HG02798 (cell line): Measurements from ENCODE around the gene BLNK.

ENCODE experiments used
- ATAC-seq: cut with Tn5 transposase; IDR thresholded peaks from one replicate; pipeline ENCODE4 v1.9.1; 2021; ENCODE audit warnings: mild to moderate bottlenecking; ENCODE audit not compliant: unreplicated experiment, poor library complexity

The BLNK gene

GRCh38 chr10:96264938-96265337 is 6.4 kb downstream of the BLNK start:
- ATAC-seq: no peak

- ATAC-seq: peak; percentile 47
Measured at GRCh38 chr10:96263669-96264068, 7.7 kb downstream of the BLNK start.

- ATAC-seq: no peak
Measured at GRCh38 chr10:96263176-96263575, 8.2 kb downstream of the BLNK start.

- no peak for ATAC-seq
Measured at GRCh38 chr10:96261930-96262329, 9.4 kb downstream of the BLNK start.

- no peak for ATAC-seq
Measured at GRCh38 chr10:96261132-96261531, 10.2 kb downstream of the BLNK start.

DNA sequence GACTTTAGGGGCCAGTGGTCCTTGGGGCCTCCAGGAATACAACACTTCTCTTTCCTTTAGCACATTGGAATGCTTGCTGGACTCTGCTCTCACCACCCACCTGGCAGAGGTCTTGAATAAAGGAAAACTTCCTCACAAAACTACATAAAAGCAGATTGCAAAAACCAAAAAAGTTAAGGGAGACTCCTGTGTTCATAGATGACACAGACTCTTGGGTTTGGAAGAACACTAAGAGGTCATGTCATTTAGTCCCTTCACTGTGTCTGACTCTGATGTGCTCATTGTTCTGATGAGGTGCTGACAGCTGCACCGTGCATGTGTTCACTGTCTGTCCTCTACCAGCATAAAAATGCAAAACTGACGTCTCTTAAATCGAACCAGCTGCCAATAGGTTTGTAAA is 11.4 kb downstream of the BLNK start:
- peak; percentile 39 for ATAC-seq

DNA sequence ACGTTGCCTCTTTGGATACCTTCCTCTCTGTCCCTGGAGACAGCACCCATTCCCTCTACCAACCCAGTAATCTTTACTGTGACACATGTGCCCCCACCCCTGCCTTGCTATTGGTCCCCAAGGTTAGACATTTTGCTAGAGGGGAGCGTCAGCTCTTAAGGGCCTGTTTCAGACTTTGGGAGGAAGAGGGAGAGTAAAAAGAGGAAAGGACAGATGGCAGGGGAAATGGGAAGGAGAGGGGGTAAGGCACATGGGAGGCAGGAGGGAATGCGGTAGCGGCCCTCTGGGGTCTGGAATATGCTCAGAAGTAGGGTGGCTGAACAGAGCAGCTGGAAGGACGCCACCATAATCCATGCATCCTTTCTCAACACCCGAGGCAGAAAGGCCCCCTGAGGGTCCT is 12.2 kb downstream of the BLNK start:
- ATAC-seq: no peak

- no peak for ATAC-seq
Measured at GRCh38 chr10:96257944-96258343, 13.4 kb downstream of the BLNK start.

DNA sequence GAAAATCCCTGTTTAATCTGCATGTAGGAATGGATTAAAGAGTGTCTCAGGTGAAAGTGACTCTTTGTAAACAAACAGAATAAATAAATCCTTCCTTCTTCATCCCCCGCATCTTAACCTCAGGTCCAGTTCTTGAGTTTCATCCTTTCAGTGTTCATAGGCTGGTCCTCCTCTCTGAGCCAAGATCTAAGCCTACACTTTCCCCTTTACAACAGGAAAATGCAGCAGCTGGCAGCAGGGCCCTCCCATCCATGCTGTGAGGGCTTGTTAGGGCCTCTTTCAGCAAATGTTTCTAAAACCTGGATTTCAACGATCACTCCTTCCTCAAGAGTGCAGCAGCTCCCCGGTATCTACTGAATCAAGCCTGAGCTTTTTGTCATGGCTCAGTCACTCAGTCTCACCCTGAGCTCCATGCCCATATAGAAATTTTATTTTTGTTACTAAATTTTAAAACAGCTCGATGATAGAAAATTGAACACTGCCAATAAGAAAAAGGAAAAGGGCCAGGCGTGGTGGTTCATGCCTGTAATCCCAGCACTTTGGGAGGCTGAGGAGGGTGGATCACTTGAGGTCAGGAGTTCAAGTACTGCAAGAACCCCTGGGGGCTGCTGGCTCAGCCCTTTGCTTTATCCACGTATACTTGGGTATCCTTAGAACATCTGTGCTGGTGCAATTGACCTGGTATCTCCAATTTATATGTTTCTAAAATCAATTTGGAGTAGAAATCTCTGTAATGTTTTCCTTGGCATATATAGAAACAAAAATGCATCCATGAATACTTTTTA is 15.6 kb downstream of the BLNK start:
- ATAC-seq: no peak

DNA sequence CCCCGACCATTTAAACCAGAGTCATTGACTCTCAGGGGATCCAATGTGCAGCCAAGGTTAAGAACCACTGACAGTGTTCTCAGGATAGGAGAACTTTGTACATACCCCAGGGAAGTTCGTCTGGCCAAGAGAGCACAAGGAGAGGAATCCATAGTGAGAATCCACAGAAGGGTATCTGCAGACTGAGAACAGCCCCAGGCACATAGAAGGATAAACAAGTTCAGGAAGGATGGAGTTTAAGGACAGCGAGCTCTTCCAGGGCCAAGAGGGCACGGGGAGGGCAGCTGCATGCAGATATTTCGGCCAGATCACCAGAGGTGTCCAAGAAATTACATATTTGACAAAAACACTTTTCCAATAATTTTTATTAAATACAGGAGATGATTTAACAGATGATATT is 16.4 kb downstream of the BLNK start:
- ATAC-seq: no peak

DNA sequence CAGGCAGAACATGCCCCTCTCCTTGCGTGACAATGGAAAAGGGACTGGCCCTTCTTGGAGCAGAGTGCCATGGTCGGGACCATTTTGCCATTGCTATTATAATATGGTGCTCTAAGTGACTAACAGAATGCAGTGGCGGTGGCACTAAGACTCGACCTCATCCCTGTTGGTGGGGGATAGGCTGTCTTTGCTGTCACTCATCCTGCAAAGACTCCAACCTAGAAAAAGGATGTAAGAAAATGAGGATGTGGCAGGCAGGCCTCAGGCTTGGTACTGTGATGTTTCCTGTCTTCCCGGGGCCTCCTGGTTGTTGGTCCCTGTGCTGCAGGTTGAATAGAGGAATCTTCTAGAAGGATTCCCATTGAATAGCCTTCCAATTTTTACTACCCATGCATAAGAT is 18.6 kb downstream of the BLNK start:
- ATAC-seq: no peak

- no peak for ATAC-seq
Measured at GRCh38 chr10:96250349-96250748, 21.0 kb downstream of the BLNK start.

- ATAC-seq: no peak
Measured at GRCh38 chr10:96249264-96249663, 22.1 kb downstream of the BLNK start.

DNA sequence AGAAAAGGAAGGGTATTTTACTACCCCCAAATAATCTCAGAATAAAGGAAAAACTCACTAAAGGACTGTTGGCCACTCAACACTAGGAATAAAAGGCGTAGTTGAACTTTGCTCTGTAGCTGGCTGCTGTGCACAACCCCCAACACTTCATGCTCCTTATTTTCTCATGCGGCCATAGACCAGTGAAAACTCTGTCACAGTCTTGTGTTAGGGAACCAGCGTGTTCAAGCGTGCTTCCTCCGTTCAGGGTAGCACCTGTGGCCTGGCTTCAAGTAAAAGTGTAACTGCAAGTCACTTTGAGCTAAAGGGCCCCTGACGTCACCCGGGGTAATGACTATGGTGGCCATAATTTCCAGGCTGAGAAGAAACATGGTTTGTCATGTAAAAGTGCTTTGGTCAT is 27.0 kb downstream of the BLNK start:
- ATAC-seq: peak; percentile 96

- no peak for ATAC-seq
Measured at GRCh38 chr10:96243296-96243695, 28.1 kb downstream of the BLNK start.

DNA sequence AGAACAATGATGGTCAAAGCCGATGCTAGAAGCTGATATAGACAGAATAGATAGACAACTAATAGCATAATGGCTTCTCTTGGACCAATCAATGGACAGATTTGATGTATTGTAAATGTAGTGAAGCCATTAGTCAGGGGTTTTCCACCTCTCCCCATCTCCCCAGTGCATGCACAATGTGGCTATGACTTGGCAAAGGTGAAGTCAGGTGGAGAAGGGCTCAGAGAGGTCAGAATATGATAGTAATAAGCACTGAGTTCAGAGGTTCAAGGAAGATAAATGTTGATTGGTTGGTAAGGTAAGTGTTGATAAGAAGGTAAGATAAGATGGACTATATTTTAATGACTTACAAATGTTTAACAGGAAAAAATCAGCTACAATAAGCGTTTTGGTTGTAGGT is 28.5 kb downstream of the BLNK start:
- ATAC-seq: no peak

DNA sequence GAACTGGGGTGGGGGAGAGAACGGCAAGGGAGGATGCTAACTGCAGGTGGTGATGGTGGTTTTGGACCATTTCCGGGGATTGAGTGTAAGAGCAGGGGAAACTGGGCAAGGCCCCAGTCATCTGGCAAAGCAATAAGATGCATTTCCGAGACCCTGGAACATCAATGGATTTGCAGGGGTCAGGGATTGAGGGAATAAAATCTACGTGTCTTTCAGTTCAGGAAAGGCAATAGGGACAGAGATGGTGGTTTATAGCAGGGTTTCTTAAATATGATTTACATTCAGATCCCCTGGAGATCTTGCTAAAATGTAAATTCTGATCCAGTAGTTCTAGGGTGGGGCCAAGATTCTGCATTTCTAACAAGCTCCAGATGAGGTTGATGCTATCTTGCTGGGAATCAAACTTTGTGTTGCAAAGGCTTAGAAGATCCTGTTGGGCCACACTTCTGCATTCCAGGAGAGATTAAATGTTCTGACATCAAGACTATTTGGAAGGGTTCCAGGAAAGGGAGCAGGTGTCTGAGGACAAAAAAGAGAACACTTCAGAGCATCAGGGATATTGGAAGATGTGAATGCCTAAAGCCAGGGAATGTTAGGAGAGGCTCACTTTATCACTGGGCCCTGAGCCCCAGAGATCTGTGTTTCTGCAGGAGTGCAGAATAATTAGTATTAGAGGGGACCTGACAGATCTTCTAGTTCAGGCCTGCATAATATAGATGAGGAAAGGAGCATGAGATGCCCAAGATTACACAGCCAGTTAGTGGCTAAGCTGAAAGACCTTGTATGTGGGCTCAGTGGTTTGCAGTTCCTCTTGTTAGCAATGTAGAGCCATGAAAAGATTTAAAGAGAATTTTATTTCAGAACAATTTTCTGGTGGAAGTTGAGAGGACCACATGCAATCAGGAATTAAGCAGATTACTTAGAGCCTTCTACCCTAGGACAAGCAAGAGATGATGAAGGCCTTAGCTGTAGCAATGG is 32.4 kb downstream of the BLNK start:
- no peak for ATAC-seq

DNA sequence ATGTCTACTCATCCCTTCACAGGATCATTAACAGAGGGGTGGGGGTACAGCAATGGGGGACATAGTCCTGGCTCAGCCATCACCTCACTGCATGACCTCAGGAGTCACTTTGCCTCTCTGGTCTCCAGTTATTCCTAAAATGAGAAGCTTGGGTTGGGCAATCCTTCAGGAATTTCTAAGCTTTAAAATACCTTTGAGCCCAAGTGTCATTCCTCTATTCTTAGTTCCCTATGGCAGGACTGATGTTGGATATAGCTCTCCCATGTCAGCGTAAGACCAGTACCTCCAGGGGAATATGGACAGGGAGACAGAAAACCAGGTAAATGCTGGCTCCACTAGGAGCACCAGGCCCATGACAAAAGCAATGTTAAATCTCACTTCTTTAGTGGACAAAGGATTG is 34.5 kb downstream of the BLNK start:
- no peak for ATAC-seq

- no peak for ATAC-seq
Measured at GRCh38 chr10:96236090-96236478, 35.3 kb downstream of the BLNK start.

DNA sequence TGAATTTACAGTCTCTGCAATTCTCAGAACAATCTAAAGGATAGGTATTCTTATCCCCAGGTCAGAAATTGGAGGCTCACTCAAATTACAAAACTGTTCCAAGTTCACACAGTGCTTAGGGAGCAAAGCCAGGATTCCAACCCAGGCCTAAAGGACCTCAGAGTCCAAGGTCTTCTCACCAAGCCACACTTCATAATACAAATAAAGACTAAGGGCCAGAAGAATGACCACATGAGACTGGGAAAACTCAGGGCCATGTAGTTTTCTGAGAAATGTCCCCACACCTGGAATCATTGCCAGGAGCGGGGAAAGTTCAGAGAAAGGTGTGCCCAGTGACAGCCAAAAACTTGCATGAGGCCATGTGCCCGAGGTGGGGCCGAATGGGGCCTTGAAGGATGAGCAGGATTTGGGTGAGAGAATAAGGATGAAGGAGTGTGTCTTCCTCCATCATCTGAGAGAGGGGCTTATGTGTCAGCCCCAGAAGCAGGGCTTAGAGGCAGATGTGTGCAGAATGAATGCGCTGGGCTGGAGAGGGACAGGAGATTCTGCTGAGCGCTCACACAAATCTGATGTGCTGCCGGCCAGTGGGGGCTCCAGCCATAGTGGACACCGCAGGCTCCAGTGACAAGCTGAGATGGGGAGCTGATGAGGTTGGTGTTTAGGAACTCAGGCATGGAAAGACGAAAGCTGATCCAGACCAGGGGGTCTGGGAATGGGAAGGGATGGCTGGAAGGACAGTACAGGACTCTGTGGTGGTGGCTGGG is 35.9 kb downstream of the BLNK start:
- no peak for ATAC-seq

DNA sequence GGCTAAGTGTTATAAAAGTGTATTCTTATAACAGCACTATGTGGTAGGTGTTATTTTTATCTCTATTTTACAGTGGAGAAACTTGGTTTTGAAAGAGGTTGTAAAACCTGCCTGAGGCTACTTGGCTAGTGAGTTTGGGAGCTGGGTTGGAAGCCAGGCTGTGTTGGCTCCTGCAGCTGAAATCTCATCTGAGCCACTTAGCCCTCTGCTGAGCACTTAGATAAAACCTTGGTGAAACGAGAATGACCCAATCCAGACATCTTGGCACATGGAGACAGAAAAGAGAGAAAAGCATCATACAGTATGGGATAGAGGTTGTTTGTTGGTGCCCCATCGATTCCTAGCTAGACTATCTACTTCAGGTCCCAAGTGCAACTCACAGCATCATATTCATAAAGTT is 37.4 kb downstream of the BLNK start:
- no peak for ATAC-seq
